ENCODE measurements around the gene KIFAP3. TPM values are rescaled to one million over a fixed set of nuclear protein-coding genes. Genes with fewer than 3 reads are reported as not detected.

KIFAP3 gene
- total RNA-seq, 1 experiment from 2014 or later = 3.8 TPM

DNA sequence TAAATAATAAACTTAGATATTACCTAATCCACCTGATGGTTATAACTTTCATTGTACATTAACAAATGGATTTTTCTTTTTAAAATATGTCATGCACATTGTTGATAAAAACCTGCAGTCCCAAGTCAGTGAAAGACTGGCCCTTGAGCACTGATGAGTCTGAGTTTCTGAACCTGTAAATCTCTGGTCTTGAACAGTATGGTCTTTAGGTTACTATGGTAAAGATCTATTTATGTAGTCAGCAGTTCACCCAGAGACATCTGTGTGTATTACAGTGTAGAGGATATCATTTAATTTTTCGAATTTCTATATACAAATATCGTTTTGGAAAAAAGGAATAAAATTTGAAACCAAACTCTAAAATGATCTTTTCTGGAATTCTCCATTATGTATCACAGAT, 150.4 kb downstream of the KIFAP3 start:
- H4K20me1 ChIP-seq (ENCODE audit: control insufficient read depth, insufficient read depth, insufficient read length) = no peaks in the 10 kb centered on the region
- H3T11ph ChIP-seq (ENCODE audit: low read length) = no peak overlapping the region
- no peaks in the 10 kb centered on the region for H3K9me3 Mint-ChIP-seq
- H2BK15ac ChIP-seq (ENCODE audit: low read depth, low read length) = no peak overlapping the region
- DNase-seq = no peak
- no peak overlapping the region for H3K4me2 ChIP-seq (ENCODE audit: insufficient read depth, insufficient read length, low read length)
- WGBS (ENCODE audit: extremely low coverage, insufficient read length, low lambda C conversion rate) = no CpG with 5 or more reads among the region's 2 CpGs
- no peaks in the 10 kb centered on the region for H3K23me2 ChIP-seq (ENCODE audit: insufficient read length, low read depth, low read length, poor library complexity, severe bottlenecking)
- H3K4ac ChIP-seq (ENCODE audit: low read depth, low read length) = no peak overlapping the region
- no peak overlapping the region for H3K23ac ChIP-seq (ENCODE audit: insufficient read length, low read depth, low read length)
- H3K56ac ChIP-seq (ENCODE audit: insufficient read length, low read depth, low read length) = no peak overlapping the region
- H4K8ac ChIP-seq (replicated peaks; ENCODE audit: insufficient read length, low read depth, low read length) = no peak overlapping the region
- H3K27me3 ChIP-seq (ENCODE audit: insufficient read depth, low read length) = no peaks in the 10 kb centered on the region
- H3K9ac ChIP-seq (ENCODE audit: extremely low read depth, insufficient read length, low read length) = no peak overlapping the region
- no peak overlapping the region for H3K27ac Mint-ChIP-seq
- H3K18ac ChIP-seq (ENCODE audit: insufficient read length, low read depth, low read length) = no peak overlapping the region
- H2AK5ac ChIP-seq (ENCODE audit: insufficient read length, low read length) = no peak overlapping the region
- no peak overlapping the region for H3K14ac ChIP-seq (ENCODE audit: insufficient read depth, low read length)
- H3K4me1 ChIP-seq (ENCODE audit: insufficient read depth, low read length) = no peaks in the 10 kb centered on the region
- no peak overlapping the region for H2BK12ac ChIP-seq (ENCODE audit: insufficient read length, low read depth, low read length)
- H2AFZ ChIP-seq (ENCODE audit: low read length) = no peak overlapping the region
- no peak overlapping the region for H2BK20ac ChIP-seq (ENCODE audit: low read depth, low read length, poor library complexity, severe bottlenecking)
- no peak overlapping the region for H3K27ac ChIP-seq (ENCODE audit: insufficient read length, low read depth, low read length)
- no peaks in the 10 kb centered on the region for H3K79me1 ChIP-seq (ENCODE audit: insufficient read depth, low read depth, low read length, poor library complexity, severe bottlenecking)
- no peak overlapping the region for H2BK120ac ChIP-seq (ENCODE audit: low read depth, low read length, poor library complexity, severe bottlenecking)
- no peaks in the 10 kb centered on the region for H3K36me3 Mint-ChIP-seq (ENCODE audit: insufficient read depth in 1 of 3, low read depth in 3 of 3)
- H3K4me3 Mint-ChIP-seq = no peak overlapping the region
- H3K27me3 Mint-ChIP-seq (ENCODE audit: low read depth) = no peaks in the 10 kb centered on the region
- TF ChIP-seq, protein P1, sequence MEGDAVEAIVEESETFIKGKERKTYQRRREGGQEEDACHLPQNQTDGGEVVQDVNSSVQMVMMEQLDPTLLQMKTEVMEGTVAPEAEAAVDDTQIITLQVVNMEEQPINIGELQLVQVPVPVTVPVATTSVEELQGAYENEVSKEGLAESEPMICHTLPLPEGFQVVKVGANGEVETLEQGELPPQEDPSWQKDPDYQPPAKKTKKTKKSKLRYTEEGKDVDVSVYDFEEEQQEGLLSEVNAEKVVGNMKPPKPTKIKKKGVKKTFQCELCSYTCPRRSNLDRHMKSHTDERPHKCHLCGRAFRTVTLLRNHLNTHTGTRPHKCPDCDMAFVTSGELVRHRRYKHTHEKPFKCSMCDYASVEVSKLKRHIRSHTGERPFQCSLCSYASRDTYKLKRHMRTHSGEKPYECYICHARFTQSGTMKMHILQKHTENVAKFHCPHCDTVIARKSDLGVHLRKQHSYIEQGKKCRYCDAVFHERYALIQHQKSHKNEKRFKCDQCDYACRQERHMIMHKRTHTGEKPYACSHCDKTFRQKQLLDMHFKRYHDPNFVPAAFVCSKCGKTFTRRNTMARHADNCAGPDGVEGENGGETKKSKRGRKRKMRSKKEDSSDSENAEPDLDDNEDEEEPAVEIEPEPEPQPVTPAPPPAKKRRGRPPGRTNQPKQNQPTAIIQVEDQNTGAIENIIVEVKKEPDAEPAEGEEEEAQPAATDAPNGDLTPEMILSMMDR (conservative IDR thresholded peaks at IDR 0.05) = no peak
- H3K79me2 ChIP-seq (ENCODE audit: insufficient read depth, low read length) = no peaks in the 10 kb centered on the region
- H3K9me3 ChIP-seq (ENCODE audit: control insufficient read depth, low read depth, low read length) = no peaks in the 10 kb centered on the region
- H3K4me1 Mint-ChIP-seq = no peaks in the 10 kb centered on the region
- no peak overlapping the region for H2BK5ac ChIP-seq (ENCODE audit: insufficient read length, low read length)
- H4K5ac ChIP-seq (ENCODE audit: insufficient read length, low read depth, low read length) = no peak overlapping the region
- H4K91ac ChIP-seq (ENCODE audit: insufficient read length, low read depth, low read length) = no peak overlapping the region

Measured in H9 (cell line).